Measurements from ENCODE around the gene MOCS1.

MOCS1 gene

GRCh38 chr6:39922821-39923220 is 11.4 kb downstream of the MOCS1 start:
- no peak for DNase-seq

- no peak for DNase-seq
Observed at GRCh38 chr6:39920157-39920556, 14.1 kb downstream of the MOCS1 start.

GRCh38 chr6:39918831-39919230 is 15.4 kb downstream of the MOCS1 start:
- DNase-seq = no peak

GRCh38 chr6:39917981-39918380 is 16.3 kb downstream of the MOCS1 start:
- no peak for DNase-seq

- DNase-seq = no peak
Observed at GRCh38 chr6:39917329-39917728, 16.9 kb downstream of the MOCS1 start.

- DNase-seq = no peak
Observed at GRCh38 chr6:39915866-39916265, 18.4 kb downstream of the MOCS1 start.

GRCh38 chr6:39914239-39914638 is 20.0 kb downstream of the MOCS1 start:
- no peak for DNase-seq

GRCh38 chr6:39913391-39913916 is 20.8 kb downstream of the MOCS1 start:
- no peak for DNase-seq

- DNase-seq = no peak
Observed at GRCh38 chr6:39912446-39912845, 21.8 kb downstream of the MOCS1 start.

GRCh38 chr6:39911513-39912125 is 22.6 kb downstream of the MOCS1 start:
- DNase-seq = no peak

GRCh38 chr6:39910744-39911143 is 23.5 kb downstream of the MOCS1 start:
- DNase-seq = no peak

- no peak for DNase-seq
Observed at GRCh38 chr6:39910164-39910563, 24.1 kb downstream of the MOCS1 start.

GRCh38 chr6:39909701-39910100 is 24.6 kb downstream of the MOCS1 start:
- no peak for DNase-seq

- no peak for DNase-seq
Observed at GRCh38 chr6:39908838-39909583, 25.3 kb downstream of the MOCS1 start.

- DNase-seq = no peak
Observed at GRCh38 chr6:39907871-39908575, 26.2 kb downstream of the MOCS1 start.

GRCh38 chr6:39906318-39906761 is 27.9 kb downstream of the MOCS1 start:
- DNase-seq = no peak

- DNase-seq = no peak
Observed at GRCh38 chr6:39905640-39905975, 28.7 kb downstream of the MOCS1 start.

- DNase-seq = no peak
Observed at GRCh38 chr6:39904946-39905639, 29.2 kb downstream of the MOCS1 start.

- no peak for DNase-seq
Observed at GRCh38 chr6:39903656-39904055, 30.6 kb downstream of the MOCS1 start.

GRCh38 chr6:39902786-39903465 is 31.3 kb downstream of the MOCS1 start:
- DNase-seq = no peak

GRCh38 chr6:39902136-39902535 is 32.1 kb downstream of the MOCS1 start:
- DNase-seq = no peak

- no peak for DNase-seq
Observed at GRCh38 chr6:39901670-39902069, 32.6 kb downstream of the MOCS1 start.

All from EL (cell line).